GM18861 (cell line): ENCODE measurements around the gene CCDC158.
"Not testable (repeated sequence)": the region's sequence is repeated elsewhere in the genome, so short reads cannot be mapped to it uniquely, and the experiment has no call there.

Experiments
- ATAC-seq: cut with Tn5 transposase; IDR thresholded peaks from one replicate; pipeline ENCODE4 v1.9.1; 2021; ENCODE audit not compliant: unreplicated experiment

Gene CCDC158

GRCh38 chr4:76282941-76283689 lies 137.8 kb downstream of the CCDC158 start:
- no peak for ATAC-seq

GRCh38 chr4:76281594-76281993 lies 139.3 kb downstream of the CCDC158 start:
- not testable (repeated sequence) for ATAC-seq

- ATAC-seq: no peak
These were observed 140.2 kb downstream of the CCDC158 start for GRCh38 chr4:76280488-76281441.

GRCh38 chr4:76279462-76279861 lies 141.5 kb downstream of the CCDC158 start:
- ATAC-seq: no peak

GRCh38 chr4:76278583-76278982 lies 142.4 kb downstream of the CCDC158 start:
- ATAC-seq: no peak

GRCh38 chr4:76277667-76278066 lies 143.3 kb downstream of the CCDC158 start:
- ATAC-seq: no peak

- ATAC-seq: no peak
These were observed 144.1 kb downstream of the CCDC158 start for GRCh38 chr4:76276813-76277212.

GRCh38 chr4:76275486-76276124 lies 145.3 kb downstream of the CCDC158 start:
- ATAC-seq: no peak

GRCh38 chr4:76272999-76273398 lies 147.9 kb downstream of the CCDC158 start:
- ATAC-seq: no peak

GRCh38 chr4:76272582-76272981 lies 148.4 kb downstream of the CCDC158 start:
- no peak for ATAC-seq

- ATAC-seq: no peak
These were observed 148.9 kb downstream of the CCDC158 start for GRCh38 chr4:76272073-76272472.

GRCh38 chr4:76271248-76271647 lies 149.7 kb downstream of the CCDC158 start:
- ATAC-seq: no peak

GRCh38 chr4:76270244-76271175 lies 150.4 kb downstream of the CCDC158 start:
- no peak for ATAC-seq

- ATAC-seq: no peak
These were observed 153.1 kb downstream of the CCDC158 start for GRCh38 chr4:76267811-76268210.

GRCh38 chr4:76266627-76267026 lies 154.3 kb downstream of the CCDC158 start:
- ATAC-seq: no peak

- ATAC-seq: no peak
These were observed 155.2 kb downstream of the CCDC158 start for GRCh38 chr4:76265631-76266218.
